Measurements from ENCODE around the gene C1QL4. TPM values are rescaled to one million over a fixed set of nuclear protein-coding genes. Genes with fewer than 3 reads are reported as not detected.
"Not testable (repeated sequence)": the region's sequence is repeated elsewhere in the genome, so short reads cannot be mapped to it uniquely, and the experiment has no call there.

The C1QL4 gene
- total RNA-seq, 1 experiment from 2014 or later, result 2.6 TPM

DNA sequence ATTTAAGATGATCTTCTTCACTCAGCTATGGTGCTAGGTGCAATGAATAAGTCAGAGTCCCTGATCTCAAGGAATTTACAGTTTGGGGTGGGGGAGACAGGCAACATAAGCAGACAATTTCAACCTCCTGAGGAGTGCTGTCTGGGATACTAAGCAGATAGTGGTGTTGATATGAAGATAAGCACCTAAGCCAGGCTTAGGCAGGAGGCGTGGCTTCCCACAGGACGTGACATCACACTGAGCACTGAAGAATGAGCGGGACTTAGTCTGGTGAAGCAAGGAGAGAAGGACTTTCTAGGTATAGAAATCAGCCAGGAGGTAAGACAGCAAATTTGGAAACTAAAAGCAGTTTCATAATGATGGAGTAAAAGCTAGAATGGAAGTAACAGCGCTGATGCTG lies 35.2 kb downstream of the C1QL4 start:
- DNase-seq (ENCODE audit: low spot score), result no peak

- no peak for DNase-seq (ENCODE audit: low spot score)
These were observed 38.8 kb downstream of the C1QL4 start for GRCh38 chr12:49298160-49298559.

- DNase-seq (ENCODE audit: low spot score), result no peak
These were observed 39.3 kb downstream of the C1QL4 start for GRCh38 chr12:49297695-49298060.

GRCh38 chr12:49296836-49297694 lies 39.9 kb downstream of the C1QL4 start:
- peak; percentile 42 for DNase-seq (ENCODE audit: low spot score)

GRCh38 chr12:49296034-49296835 lies 40.8 kb downstream of the C1QL4 start:
- DNase-seq (ENCODE audit: low spot score), result no peak

- DNase-seq (ENCODE audit: low spot score), result no peak
These were observed 41.7 kb downstream of the C1QL4 start, which contains the start of gene PRPH for GRCh38 chr12:49295082-49295936. Gene PRPH, plus strand, starts transcription at chr12:49295147. Its CDS starts 54 bp downstream, at chr12:49295201.

GRCh38 chr12:49294804-49295081 lies 42.2 kb downstream of the C1QL4 start:
- no peak for DNase-seq (ENCODE audit: low spot score)

GRCh38 chr12:49294086-49294803 lies 42.7 kb downstream of the C1QL4 start:
- DNase-seq (ENCODE audit: low spot score), result no peak

DNA sequence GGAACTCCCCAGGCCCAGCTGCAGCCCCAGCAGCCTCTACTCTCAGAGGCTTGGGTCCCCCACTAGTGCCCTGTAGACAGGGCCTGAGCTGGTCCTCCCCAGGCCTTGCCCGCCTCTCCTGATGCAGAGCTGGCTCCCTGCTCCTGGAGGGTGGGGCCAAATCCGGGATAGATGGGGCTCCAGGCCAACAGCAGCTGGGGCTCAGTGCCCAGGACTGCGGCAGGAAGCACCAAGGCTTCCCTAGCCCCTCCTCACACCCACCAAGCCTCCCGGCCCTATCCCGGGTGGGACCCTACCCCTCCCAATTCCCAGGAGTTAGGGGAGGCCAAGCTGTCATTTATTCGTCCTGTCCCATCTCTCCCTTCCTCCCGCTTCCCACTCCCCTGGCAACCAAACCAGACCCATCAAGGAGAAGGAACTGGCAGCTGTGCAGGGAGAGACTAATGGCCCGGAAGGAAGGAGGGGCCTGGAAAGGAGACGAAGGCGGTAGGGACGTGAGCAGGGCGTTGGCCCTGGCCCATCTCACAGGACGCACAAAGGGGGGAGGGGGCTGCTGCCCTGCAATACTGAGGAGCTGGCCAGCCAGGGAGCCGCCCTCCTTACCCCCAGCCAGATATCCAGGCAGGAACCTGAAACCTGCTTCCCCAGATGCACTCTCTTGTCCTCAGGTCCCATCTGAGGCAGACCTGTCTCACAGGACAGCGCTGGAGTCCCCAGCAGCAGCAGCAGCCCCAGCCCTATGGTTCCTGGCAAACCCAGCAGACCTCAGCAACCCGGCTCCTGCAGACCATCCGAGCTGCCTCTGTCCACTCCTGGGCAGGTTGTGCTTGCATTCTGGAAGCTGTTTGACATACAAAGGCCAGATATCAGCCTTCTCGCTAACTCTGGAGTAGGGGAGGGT lies 43.7 kb downstream of the C1QL4 start:
- DNase-seq (ENCODE audit: low spot score), result no peak

GRCh38 chr12:49292729-49293055 lies 44.3 kb downstream of the C1QL4 start:
- DNase-seq (ENCODE audit: low spot score), result no peak

GRCh38 chr12:49288922-49289555 lies 47.9 kb downstream of the C1QL4 start:
- DNase-seq (ENCODE audit: low spot score), result no peak

- DNase-seq (ENCODE audit: low spot score), result peak; percentile 45
These were observed 48.6 kb downstream of the C1QL4 start for GRCh38 chr12:49288412-49288853.

- no peak for DNase-seq (ENCODE audit: low spot score)
These were observed 49.1 kb downstream of the C1QL4 start for GRCh38 chr12:49287876-49288275.

DNA sequence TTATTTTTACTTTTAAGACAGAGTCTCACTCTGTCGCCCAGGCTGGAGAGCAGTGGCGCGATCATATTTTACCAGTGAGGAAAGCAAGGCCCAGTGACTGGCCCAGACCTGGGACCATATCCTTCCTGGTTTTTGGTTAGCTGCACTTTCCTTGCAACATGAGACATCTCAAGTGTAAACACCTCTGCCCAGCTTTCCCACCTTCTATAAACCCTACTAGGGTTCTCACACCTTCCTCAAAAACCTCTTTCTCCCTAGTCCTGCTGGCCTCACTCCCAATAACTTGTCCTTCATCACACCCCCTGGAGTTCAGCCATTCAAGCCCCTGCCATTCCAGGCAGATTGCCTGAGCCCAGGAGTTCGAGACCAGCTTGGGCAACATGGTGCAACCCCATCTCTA lies 52.3 kb downstream of the C1QL4 start:
- no peak for DNase-seq (ENCODE audit: low spot score)

DNA sequence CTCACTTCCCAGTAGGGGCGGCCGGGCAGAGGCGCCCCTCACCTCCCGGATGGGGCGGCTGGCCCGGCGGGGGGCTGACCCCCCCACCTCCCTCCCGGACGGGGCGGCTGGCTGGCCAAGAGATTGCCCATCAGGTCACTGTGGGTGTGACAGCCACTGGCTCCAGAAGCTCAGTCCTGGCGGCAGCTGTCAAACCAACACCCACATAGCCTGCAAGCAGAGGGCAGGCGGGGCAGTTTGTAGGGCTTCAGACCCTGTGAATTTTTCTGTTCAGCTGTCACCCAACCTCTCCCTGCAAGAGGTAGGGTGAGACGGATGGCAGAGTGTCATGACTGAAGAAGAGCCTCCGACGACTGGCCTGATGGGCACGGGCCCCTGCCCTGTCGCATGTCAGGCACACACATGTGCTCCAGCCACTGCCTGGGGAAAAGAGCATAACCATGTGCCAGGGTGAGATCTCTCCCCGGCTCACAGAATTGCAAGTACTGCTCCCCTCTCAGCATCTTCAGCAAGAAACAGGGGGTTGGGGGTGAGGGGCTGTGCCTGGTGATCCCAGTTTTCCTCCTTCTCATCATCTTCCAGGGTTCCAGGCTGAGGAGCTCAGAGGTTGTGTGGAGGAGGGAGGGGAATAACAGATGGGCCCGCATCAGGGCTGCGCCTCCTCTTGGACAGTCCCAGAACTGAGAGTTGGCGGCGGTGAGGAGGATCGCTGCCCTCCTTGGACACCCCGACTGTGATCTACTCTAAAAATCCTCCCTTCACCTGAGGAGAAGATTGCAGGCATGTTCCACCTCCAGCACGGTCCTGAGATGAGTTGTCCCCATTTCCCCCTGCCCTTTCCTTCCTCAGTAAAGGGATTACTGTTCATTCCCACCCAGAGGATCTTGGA lies 53.2 kb downstream of the C1QL4 start:
- no peak for DNase-seq (ENCODE audit: low spot score)

DNA sequence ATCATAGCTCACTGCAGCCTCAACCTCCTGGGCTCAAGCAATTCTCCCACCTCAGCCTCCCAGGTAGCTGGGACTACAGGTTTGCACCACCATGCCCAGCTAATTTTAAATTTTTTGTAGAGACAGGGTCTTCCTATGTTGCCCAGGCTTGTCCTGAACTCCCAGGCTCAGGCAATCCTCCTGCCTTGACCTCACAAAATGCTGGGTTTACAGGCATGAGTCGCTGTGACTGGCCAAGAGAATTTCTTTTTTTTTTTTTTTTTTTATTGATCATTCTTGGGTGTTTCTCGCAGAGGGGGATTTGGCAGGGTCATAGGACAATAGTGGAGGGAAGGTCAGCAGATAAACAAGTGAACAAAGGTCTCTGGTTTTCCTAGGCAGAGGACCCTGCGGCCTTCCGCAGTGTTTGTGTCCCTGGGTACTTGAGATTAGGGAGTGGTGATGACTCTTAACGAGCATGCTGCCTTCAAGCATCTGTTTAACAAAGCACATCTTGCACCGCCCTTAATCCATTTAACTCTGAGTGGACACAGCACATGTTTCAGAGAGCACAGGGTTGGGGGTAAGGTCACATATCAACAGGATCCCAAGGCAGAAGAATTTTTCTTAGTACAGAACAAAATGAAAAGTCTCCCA lies 54.1 kb downstream of the C1QL4 start:
- not testable (repeated sequence) for DNase-seq (ENCODE audit: low spot score)
